BJ (cell line): ENCODE results near the gene PSMB7. TPM values are rescaled to one million over a fixed set of nuclear protein-coding genes. Genes with fewer than 3 reads are reported as not detected.

Source experiments
- CTCF ChIA-PET: fragments of 350-600 bp; formaldehyde crosslinking; extraction: SDS; loops from one replicate; lab custom pipeline; 2021; ENCODE audit warnings: antibody characterized with exemption, inconsistent platforms; lab: Yijun Ruan, JAX
- POLR2A ChIA-PET: fragments of 300-600 bp; sonication (Branson Sonifier 250); formaldehyde crosslinking; extraction: SDS; loops from one replicate; lab custom pipeline; 2021; ENCODE audit warnings: antibody characterized with exemption; lab: Charles Lee
- DNase-seq: peaks from one replicate; pipeline ENCODE4 v3.0.0-alpha.2; 2011; ENCODE audit warnings: low read depth
- H3K27me3 ChIP-seq: 2 replicates; pipeline ENCODE4 v1.6.0; 2011; ENCODE audit warnings: low read length; ENCODE audit not compliant: control insufficient read depth, insufficient read depth
- H3K36me3 ChIP-seq: 2 replicates; pipeline ENCODE4 v1.5.1; 2011; ENCODE audit warnings: low read length; ENCODE audit not compliant: control insufficient read depth, insufficient read depth
- H3K4me3 ChIP-seq: 2 replicates; pipeline ENCODE4 v1.5.1; 2011; ENCODE audit warnings: low read depth, mild to moderate bottlenecking, control low read depth, low read length
- polyA plus RNA-seq: library from polyadenylated mRNA; depleted of rRNA; stranded (reverse); fragments of >200 nt; gene quantifications from 2 replicates; pipeline ENCODE4 v1.2.3, GENCODE V29; 2011
- TF ChIP-seq, protein P1 (sequence below): IDR thresholded peaks from 2 replicates; pipeline ENCODE4 v1.5.1; 2011; ENCODE audit warnings: low read depth, mild to moderate bottlenecking, control low read depth, inconsistent platforms, low read length, moderate library complexity; ENCODE audit not compliant: insufficient read depth

PSMB7 gene
- polyA plus RNA-seq, 1 experiment, result 325 TPM

- ChIA-PET CTCF (interaction anchor here (2.1 kb wide), 1 partner anchor 227 kb away, joined by 11 read pairs; no protein-coding TSS in a partner anchor), POLR2A (no interaction called here)
- Histone ChIP-seq H3K4me3 (no peak overlapping the region), H3K27me3 (no peaks in the 10 kb centered on the region), H3K36me3 (peaks cover 34% of the 10 kb centered on the region)
- TF ChIP-seq, protein P1, sequence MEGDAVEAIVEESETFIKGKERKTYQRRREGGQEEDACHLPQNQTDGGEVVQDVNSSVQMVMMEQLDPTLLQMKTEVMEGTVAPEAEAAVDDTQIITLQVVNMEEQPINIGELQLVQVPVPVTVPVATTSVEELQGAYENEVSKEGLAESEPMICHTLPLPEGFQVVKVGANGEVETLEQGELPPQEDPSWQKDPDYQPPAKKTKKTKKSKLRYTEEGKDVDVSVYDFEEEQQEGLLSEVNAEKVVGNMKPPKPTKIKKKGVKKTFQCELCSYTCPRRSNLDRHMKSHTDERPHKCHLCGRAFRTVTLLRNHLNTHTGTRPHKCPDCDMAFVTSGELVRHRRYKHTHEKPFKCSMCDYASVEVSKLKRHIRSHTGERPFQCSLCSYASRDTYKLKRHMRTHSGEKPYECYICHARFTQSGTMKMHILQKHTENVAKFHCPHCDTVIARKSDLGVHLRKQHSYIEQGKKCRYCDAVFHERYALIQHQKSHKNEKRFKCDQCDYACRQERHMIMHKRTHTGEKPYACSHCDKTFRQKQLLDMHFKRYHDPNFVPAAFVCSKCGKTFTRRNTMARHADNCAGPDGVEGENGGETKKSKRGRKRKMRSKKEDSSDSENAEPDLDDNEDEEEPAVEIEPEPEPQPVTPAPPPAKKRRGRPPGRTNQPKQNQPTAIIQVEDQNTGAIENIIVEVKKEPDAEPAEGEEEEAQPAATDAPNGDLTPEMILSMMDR, result no peak
- no peak for DNase-seq
These were observed 62.0 kb downstream of the PSMB7 start for GRCh38 chr9:124353166-124353768.

- no peak for DNase-seq
- H3K4me3 ChIP-seq, result no peak overlapping the region
- ChIA-PET CTCF (interaction anchor here (2.1 kb wide), 1 partner anchor 226 kb away, joined by 11 read pairs; no protein-coding TSS in a partner anchor), POLR2A (no interaction called here)
- no peaks in the 10 kb centered on the region for H3K27me3 ChIP-seq
- peaks cover 37% of the 10 kb centered on the region for H3K36me3 ChIP-seq
- TF ChIP-seq, protein P1, result no peak
These were observed 62.6 kb downstream of the PSMB7 start for GRCh38 chr9:124352616-124353015.

GRCh38 chr9:124351672-124352468 is 63.4 kb downstream of the PSMB7 start:
- DNase-seq, result no peak
- ChIA-PET CTCF (interaction anchor here (2.1 kb wide), 1 partner anchor 225 kb away, joined by 11 read pairs; no protein-coding TSS in a partner anchor), POLR2A (no interaction called here)
- H3K36me3 ChIP-seq, result peaks cover 41% of the 10 kb centered on the region
- no peak overlapping the region for H3K4me3 ChIP-seq
- TF ChIP-seq, protein P1, result no peak
- no peaks in the 10 kb centered on the region for H3K27me3 ChIP-seq

DNA sequence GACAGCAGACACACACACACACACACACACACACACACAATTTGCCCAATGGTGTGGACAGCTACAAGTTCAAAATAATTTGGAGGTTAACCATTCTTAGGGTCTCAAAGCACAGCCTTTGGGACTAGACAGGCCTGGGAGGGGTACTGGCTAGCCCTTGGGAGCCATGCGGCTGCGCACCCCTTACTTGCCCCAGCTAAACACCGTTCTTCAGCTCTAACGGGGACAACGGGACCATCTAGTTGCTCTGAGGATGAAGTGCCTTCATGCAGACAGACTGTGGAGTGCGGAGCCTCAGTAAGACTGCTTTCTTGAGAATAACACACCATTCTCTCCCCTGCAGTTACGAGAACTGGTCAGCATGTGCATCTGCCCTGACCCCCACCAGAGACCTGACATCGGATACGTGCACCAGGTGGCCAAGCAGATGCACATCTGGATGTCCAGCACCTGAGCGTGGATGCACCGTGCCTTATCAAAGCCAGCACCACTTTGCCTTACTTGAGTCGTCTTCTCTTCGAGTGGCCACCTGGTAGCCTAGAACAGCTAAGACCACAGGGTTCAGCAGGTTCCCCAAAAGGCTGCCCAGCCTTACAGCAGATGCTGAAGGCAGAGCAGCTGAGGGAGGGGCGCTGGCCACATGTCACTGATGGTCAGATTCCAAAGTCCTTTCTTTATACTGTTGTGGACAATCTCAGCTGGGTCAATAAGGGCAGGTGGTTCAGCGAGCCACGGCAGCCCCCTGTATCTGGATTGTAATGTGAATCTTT is 64.6 kb downstream of the PSMB7 start:
- no peak overlapping the region for H3K4me3 ChIP-seq
- POLR2A ChIA-PET, result no interaction called here
- TF ChIP-seq, protein P1, result no peak
- H3K36me3 ChIP-seq, result peaks cover 47% of the 10 kb centered on the region
- no peak for DNase-seq
- no peaks in the 10 kb centered on the region for H3K27me3 ChIP-seq
- CTCF ChIA-PET, result interaction anchor here (0.7 to 1.6 kb wide), 2 partner anchors 79 to 224 kb away, joined by 3 to 4 read pairs; no protein-coding TSS in a partner anchor
